ENCODE data around the gene ANKAR. TPM values are rescaled to one million over a fixed set of nuclear protein-coding genes. Genes with fewer than 3 reads are reported as not detected.

The ANKAR gene
- total and polyA plus RNA-seq, 9 of the 15 experiments (the other 6 are each of a cell fraction or from before 2014, with no cell fraction given): 0.04 to 0.52 (median 0.39) TPM

GRCh38 chr2:189633392-189633811, 41.1 kb upstream of the ANKAR start (continued):
- peak; percentile 39; the same call in 1 of the 2 replicates for TF ChIP-seq REST (IDR thresholded peaks at IDR 0.05; ENCODE audit: borderline replicate concordance)
- no peak for TF ChIP-seq REST (CRISPR knock-in tag; IDR thresholded peaks at IDR 0.05; ENCODE audit: low read depth)
- no peak for TF ChIP-seq ZNF124 (CRISPR knock-in tag; IDR thresholded peaks at IDR 0.05)
- peak; percentile 35; the same call in 1 of the 2 replicates for TF ChIP-seq SMC3 (conservative IDR thresholded peaks at IDR 0.05; ENCODE audit: insufficient read depth, low read depth, low read length)
- TF ChIP-seq RFX1 (IDR thresholded peaks at IDR 0.05): no peak

Measured in K562 (cell line).